Spleen (tissue), 7 donors: ENCODE results near the gene ADD2.

ENCODE experiments used
- POLR2AphosphoS5 ChIP-seq, 3 donors: sonication (generic); formaldehyde crosslinking; IDR thresholded peaks; one replicate each; pipeline ENCODE4 v1.5.1; 2017; ENCODE audit warnings: antibody characterized with exemption in 3 of 3
- TF ChIP-seq, protein P1 (sequence below), 11 experiments: fragments of 200-600 bp in 7 of 11; fragments of 450-650 bp in 4 of 11; sonication (generic) in 4 of 11; IDR thresholded peaks in 8 of 11; conservative IDR thresholded peaks in 3 of 11; 1 replicate in 7 of 11; 2 replicates in 4 of 11; pipeline versions ENCODE4 v1.4.0 to v1.8.0; 2016 to 2021; ENCODE audit warnings: antibody characterized with exemption in 11 of 11, inconsistent platforms in 4 of 11, mild to moderate bottlenecking in 1 of 11
- donor health status: DM: no; HTN: no; CAD: no; lungs with moderate emphysema.
- donor health status: DM: no; HTN: no; CAD: no.
- donor health status: DM: no; HTN: no; CAD: no.

DNA sequence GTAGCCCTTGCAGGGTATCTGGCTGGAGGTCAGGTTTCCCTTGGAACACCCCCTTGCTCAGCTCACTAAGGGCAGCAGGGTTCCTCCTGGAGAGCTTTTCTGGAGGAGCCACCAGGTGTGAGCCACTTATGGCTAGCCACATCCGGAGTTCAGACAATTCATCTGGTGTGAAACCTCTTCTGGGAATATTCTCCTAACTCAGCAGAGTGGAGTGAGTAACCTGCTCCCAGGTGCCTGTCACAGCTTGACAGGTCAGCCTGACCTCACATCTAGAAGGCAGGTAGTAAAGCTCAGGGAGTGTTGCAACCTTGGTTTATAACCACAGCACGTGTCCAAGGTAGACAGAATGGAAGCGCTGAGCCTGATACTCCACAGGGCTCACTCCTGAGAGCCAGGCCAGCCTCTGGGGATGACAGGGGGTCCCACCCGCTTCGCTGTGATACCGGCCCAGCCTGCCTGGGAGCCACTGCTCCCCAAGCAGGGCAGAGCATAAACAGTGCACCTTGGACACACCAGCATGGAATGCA, 151.8 kb downstream of the ADD2 start:
- no peak for TF ChIP-seq POLR2AphosphoS5 (IDR thresholded peaks at IDR 0.05)
- TF ChIP-seq, protein P1, sequence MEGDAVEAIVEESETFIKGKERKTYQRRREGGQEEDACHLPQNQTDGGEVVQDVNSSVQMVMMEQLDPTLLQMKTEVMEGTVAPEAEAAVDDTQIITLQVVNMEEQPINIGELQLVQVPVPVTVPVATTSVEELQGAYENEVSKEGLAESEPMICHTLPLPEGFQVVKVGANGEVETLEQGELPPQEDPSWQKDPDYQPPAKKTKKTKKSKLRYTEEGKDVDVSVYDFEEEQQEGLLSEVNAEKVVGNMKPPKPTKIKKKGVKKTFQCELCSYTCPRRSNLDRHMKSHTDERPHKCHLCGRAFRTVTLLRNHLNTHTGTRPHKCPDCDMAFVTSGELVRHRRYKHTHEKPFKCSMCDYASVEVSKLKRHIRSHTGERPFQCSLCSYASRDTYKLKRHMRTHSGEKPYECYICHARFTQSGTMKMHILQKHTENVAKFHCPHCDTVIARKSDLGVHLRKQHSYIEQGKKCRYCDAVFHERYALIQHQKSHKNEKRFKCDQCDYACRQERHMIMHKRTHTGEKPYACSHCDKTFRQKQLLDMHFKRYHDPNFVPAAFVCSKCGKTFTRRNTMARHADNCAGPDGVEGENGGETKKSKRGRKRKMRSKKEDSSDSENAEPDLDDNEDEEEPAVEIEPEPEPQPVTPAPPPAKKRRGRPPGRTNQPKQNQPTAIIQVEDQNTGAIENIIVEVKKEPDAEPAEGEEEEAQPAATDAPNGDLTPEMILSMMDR (IDR thresholded peaks at IDR 0.05 in 8 of 11, conservative IDR thresholded peaks at IDR 0.05 in 3 of 11): no peak
